Measurements from ENCODE around the gene CATSPERD. TPM values are rescaled to one million over a fixed set of nuclear protein-coding genes. Genes with fewer than 3 reads are reported as not detected.

CATSPERD gene, protein sequence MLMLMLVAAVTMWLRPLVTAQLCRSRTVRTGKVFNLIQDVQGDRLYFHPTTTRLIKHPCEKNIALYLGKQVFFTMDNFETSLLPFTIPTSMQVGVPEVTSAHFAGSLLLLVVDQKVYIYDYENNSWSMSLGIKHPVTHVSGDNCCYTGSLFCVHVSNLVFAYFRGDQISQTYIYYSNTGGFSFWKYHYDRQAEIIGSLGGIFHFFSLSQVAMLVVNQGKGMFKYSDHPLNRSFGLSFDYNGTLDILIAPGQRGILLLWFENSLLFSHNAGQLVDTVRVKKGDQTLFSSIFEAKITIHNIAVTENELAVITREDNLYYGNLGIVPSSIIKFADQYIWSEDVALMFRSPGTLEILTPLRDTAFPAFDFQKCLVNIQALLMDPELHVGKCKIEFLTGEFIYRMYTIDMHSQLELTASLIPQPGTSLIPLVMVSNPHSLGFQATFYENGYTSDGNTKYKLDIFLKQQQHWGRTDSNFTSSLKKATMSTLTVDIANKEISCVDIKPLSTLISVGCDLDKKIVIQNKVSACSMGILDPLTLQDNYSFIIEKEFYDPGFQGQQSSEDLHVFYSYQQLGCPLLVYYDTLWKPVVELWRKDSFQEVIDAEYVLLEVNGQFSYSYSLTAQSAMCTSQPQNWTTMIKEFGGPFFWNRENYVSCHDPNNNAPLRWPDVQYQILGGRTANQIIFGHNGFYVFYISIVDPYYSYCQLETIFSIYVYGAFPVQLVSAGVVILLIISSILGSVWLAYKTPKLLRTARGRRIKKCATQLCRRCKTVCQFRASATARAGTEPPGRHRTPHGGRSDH
- not detected for polyA plus RNA-seq (ENCODE audit: insufficient read length in 10 of 10)
- long read RNA-seq, donor 1: 0 reads
- long read RNA-seq, donor 2: 0 reads
- long read RNA-seq, donor 3: 0 reads
- long read RNA-seq, donor 4: 0 reads
- long read RNA-seq, donor 5: 0 reads
- long read RNA-seq, donor 6: 0 reads
- long read RNA-seq, donor 7: 0 reads
- long read RNA-seq, donor 8: 0 reads
- long read RNA-seq, donor 9, partial matches to known transcripts: 0 of 1 reads
- long read RNA-seq, donor 9, other reads (novel, unspliced or antisense): 0 of 1 reads

DNA sequence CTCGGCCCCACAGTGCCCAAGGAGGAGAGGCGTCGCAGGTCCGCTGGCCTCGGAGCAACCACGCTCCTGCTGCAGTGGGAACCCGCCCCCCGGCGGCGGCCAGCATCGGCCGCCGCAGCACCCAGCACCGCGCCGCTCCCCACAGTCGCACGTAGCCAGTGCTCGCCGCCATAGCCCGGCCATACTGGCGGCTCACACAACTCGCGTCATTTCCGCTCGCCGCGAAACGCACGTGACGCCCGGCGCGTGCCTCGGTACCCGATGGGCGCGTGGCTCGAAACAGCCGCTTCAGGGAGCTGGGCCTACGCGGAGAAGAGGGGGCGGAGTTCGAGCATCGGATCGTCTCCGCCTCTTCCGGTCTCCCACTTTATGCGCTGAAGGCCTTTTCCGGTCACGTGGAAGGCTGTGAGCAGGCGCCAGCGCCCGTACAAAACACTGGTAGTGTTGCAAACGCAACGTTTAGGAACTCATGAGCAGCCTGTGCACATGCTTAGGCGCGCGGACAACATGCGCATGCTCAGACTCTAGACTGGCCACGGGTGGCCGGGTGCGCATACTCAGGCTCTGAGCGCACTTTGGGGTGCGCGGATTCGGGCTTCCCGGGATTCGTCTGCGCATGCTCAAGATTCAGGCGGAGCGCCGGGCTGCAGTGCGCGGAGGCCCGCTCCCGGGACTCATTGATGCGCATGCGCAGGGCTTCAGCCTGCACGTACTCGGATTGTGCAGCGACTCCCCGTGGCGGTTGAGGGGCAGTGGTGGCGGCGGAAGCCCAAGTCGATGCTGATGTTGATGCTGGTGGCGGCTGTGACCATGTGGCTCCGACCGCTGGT is at the start of gene CATSPERD, which contains the start of gene LONP1:
Gene CATSPERD, plus strand, starts transcription at position 677 of the 830 bp plus-strand sequence. Its CDS starts 101 bp downstream, at position 778.
Gene LONP1, minus strand, starts transcription at position 186 of the 830 bp plus-strand sequence. Its CDS starts 14 bp downstream, at position 172.
- DNase-seq: peak; percentile 99 to 100 (median 99)

- no peak for DNase-seq
Observed at GRCh38 chr19:5671600-5671999, 48.8 kb upstream of the CATSPERD start.

- DNase-seq: no peak
Observed at GRCh38 chr19:5672708-5673459, 47.6 kb upstream of the CATSPERD start.

DNA sequence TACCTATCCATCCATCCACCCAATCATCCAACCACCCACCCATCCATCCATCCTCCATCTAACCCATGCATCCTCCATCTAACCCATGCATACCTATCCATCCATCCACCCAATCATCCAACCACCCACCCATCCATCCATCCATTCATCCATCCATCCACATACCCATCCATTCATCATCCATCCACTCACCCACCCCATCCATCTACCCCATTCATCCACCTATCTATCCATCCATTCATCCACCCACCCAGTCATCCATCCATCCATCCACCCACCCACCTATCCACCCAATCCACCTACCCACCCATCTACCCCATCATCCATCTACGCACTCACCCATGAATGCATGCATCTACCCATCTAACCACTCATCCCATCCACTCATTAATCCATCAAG is 46.7 kb upstream of the CATSPERD start:
- no peak for DNase-seq

DNA sequence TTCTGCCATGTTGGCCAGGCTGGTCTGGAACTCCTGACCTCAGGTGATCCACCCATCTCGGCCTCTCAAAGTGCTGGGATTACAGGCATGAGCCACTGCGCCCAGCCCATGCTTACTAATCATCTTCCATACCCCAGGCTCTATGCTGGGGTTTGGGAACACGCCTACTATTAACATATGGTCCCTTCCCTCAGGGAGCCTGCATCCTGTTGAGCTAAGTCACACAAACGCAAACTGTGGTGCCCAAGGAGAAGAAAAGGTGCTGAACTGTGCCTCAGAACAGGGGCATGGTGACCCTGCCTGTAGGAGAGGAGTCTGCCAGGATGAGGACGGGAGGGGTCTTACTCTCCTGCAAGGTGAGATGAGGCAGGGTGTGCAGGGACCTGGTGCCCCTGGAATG is 45.7 kb upstream of the CATSPERD start:
- DNase-seq: no peak

DNA sequence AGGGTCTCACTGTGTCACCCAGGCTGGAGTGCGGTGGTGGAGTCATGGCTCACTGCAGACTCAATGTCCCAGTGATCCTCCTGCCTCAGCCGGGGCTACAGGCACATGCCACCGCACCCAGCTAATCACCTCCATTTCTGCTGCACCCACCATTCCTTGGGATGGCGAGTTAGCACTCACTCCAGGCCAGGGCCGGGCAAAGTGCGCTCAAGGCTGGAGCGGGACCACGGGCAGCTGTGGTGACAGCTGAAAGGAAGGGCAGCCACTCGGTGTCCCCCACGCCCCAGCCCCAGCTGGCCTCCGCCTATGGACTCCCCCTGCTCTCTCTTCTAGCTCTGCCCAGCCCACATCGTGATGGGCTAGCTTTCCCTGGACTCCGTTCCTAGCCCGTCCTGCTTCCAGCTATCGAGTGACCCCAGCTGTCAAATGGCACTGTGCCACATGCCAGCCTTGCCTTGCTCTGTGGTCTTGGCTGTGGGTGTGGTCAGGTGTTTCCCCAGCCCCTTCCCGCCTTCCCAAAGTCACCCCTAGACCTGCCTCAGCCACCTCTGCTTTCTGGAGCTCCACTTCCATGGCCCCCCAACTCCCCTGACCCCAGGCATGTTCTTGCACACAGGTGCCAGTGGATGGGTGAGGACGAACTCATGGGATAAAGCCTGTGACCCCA is 44.2 kb upstream of the CATSPERD start:
- peak; percentile 68 to 79 (median 76) for DNase-seq

GRCh38 chr19:5676772-5677105 is 43.7 kb upstream of the CATSPERD start:
- DNase-seq: peak; percentile 58 to 72 (median 67)

DNA sequence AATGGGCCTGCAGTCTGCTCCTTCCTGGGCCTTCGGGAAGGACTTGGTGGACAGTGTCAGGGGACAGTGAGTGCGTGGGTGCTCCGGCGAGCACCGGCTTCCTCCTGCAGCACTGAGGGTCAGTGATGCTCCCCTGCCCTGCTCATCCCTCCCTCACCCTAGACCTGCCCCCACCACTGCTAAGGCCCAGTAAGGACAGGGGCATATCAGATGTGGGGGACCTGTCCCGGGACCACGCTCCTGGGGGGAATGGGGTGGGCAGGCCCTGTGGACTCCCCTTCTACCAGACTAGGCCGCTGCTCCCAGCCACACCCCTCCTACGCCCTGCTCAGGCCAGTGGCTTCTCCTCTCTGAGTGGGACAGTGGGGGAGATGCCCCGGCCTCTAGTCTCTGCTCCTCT is 43.3 kb upstream of the CATSPERD start:
- no peak for DNase-seq

GRCh38 chr19:5677580-5677979 is 42.9 kb upstream of the CATSPERD start:
- DNase-seq: no peak

- no peak for DNase-seq
Observed at GRCh38 chr19:5678071-5678718, 42.2 kb upstream of the CATSPERD start.

GRCh38 chr19:5679289-5680083 is 41.0 kb upstream of the CATSPERD start:
- no peak for DNase-seq

- no peak for DNase-seq
Observed at GRCh38 chr19:5680084-5680436, 40.4 kb upstream of the CATSPERD start.

DNA sequence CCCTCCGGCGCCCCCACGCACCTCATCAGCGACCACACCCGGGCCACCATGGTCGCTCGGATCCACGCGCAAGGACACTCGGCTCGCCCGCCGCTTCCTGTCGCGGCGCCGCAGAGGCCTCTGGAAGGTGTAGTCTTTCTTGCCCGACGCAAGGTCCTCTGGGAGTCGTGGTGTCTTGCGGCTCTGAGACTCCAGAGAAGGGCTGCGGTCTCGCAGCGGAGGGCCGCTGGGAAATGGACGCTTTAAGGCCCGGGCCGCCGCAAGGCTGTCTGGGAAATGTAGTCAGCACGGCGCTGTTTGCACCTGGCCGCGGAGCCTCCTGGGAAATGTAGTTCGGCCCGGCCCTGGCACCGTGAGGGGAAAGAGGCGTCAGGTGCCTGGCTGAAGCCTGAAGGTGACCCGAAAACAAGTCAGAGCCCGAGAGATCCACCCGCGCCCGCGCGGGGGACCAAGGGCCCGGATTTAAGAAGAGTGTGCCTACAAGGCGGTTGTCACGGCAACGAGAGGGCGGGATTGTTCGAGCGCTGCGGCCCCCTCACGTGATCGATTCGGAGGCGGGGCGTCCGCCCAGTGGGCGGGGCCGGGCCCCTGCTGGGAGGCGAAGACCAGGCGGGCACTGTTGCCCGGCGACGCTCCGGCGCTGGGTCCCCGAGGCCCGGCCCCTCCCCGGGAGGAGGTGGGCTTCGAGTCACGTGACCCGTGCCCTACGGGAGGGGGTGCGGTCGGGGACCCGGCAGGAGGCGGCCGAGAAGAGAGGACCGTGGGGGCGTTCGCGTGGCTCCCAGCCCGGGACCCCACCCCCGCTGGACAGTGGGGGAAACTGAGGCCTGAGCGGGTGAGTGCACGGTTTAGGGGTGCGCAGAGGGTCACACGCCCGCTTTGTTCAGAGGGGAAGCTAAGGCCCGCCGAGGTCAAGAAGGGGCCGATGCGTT is 39.7 kb upstream of the CATSPERD start, which contains the start of the genes HSD11B1L and MICOS13:
Gene HSD11B1L, plus strand, starts transcription at position 591 of the 932 bp plus-strand sequence. CDS start 3,806 bp downstream, outside the sequence.
Gene MICOS13, minus strand, starts transcription at position 80 of the 932 bp plus-strand sequence. Its CDS starts 30 bp downstream, at position 50.
- DNase-seq: peak; percentile 98 to 100 (median 99)

GRCh38 chr19:5681391-5682106 is 38.9 kb upstream of the CATSPERD start:
- no peak for DNase-seq

GRCh38 chr19:5682107-5682482 is 38.3 kb upstream of the CATSPERD start:
- no peak for DNase-seq

- no peak for DNase-seq
Observed at GRCh38 chr19:5683177-5683886, 37.1 kb upstream of the CATSPERD start.
